ENCODE data around the gene TSPAN13.

DNA sequence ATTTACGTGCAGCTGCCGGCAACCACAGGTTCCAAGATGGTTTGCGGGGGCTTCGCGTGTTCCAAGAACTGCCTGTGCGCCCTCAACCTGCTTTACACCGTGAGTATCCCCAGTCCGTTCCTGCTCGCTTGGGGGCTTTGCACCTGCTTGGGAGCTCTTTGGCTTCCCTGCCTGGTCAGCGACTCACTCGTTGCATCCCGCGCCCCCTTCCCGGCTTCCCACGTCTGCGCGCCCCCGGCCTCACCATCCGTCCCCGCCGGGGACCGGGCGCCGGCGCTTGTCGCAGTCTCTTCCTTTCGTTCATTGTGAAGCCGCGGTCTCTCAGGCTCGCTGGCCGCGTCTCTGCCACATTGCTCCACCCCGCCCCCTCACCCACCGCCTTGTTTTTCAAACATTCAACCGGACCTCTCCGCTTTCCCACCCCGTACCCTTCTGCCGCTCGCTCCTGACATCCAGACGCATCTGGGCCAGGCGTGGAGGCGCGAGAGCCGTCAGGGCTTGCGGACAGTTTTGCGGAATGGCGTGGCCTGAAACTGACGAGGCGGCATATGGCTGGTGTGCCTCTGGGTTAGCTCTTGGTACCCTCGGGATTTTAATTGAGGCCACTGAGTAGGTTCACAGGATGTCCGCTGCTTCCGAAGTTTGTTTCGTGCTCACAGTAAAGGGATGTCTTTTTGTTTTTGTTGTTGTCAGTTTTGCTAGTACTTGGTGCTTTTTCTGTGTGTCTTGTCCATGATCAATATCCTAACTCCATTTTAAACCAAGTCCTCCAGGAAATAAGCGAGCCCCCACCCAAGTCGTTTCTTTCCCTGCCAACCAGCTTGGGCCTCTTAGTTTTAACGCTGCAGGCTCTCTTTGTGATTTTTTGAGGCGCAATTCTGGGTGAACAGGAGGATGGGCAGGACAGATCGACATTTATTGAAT lies 639 bp downstream of the TSPAN13 start:
- TF ChIP-seq, protein P1, sequence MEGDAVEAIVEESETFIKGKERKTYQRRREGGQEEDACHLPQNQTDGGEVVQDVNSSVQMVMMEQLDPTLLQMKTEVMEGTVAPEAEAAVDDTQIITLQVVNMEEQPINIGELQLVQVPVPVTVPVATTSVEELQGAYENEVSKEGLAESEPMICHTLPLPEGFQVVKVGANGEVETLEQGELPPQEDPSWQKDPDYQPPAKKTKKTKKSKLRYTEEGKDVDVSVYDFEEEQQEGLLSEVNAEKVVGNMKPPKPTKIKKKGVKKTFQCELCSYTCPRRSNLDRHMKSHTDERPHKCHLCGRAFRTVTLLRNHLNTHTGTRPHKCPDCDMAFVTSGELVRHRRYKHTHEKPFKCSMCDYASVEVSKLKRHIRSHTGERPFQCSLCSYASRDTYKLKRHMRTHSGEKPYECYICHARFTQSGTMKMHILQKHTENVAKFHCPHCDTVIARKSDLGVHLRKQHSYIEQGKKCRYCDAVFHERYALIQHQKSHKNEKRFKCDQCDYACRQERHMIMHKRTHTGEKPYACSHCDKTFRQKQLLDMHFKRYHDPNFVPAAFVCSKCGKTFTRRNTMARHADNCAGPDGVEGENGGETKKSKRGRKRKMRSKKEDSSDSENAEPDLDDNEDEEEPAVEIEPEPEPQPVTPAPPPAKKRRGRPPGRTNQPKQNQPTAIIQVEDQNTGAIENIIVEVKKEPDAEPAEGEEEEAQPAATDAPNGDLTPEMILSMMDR (IDR thresholded peaks at IDR 0.05; ENCODE audit: insufficient read depth, low read depth, low read length) = no peak
- TF ChIP-seq EZH2 (IDR thresholded peaks at IDR 0.05; ENCODE audit: insufficient read depth, low read length) = no peak
